Fibroblast of lung (primary cell): ENCODE results near the gene GALNT18.

ENCODE experiments used
- EZH2 ChIP-seq: IDR thresholded peaks from 2 replicates; pipeline ENCODE4 v1.5.1; 2012; ENCODE audit warnings: low read length, control low read depth, mild to moderate bottlenecking; ENCODE audit errors: missing control alignments
- TF ChIP-seq, protein P1 (sequence below), 2 donors: IDR thresholded peaks in 1 of 2; conservative IDR thresholded peaks in 1 of 2; 1 replicate in 1 of 2; 2 replicates in 1 of 2; pipeline ENCODE4 v1.5.1; 2011 to 2012; ENCODE audit warnings: low read length in 2 of 2, control low read depth in 1 of 2, inconsistent platforms in 1 of 2, low read depth in 1 of 2, mild to moderate bottlenecking in 1 of 2

GRCh38 chr11:11483627-11484026, 138.2 kb downstream of the GALNT18 start:
- TF ChIP-seq, protein P1, sequence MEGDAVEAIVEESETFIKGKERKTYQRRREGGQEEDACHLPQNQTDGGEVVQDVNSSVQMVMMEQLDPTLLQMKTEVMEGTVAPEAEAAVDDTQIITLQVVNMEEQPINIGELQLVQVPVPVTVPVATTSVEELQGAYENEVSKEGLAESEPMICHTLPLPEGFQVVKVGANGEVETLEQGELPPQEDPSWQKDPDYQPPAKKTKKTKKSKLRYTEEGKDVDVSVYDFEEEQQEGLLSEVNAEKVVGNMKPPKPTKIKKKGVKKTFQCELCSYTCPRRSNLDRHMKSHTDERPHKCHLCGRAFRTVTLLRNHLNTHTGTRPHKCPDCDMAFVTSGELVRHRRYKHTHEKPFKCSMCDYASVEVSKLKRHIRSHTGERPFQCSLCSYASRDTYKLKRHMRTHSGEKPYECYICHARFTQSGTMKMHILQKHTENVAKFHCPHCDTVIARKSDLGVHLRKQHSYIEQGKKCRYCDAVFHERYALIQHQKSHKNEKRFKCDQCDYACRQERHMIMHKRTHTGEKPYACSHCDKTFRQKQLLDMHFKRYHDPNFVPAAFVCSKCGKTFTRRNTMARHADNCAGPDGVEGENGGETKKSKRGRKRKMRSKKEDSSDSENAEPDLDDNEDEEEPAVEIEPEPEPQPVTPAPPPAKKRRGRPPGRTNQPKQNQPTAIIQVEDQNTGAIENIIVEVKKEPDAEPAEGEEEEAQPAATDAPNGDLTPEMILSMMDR (conservative IDR thresholded peaks at IDR 0.05 in 1 of 2, IDR thresholded peaks at IDR 0.05 in 1 of 2; ENCODE audit: low read depth in 1 of 2, low read length in 2 of 2) = no peak
- no peak for TF ChIP-seq EZH2
